PC-3 (cell line): Measurements from ENCODE around the gene PLSCR1. TPM values are rescaled to one million over a fixed set of nuclear protein-coding genes. Genes with fewer than 3 reads are reported as not detected.

ENCODE experiments used
- ATAC-seq: fragments of 200-7000 bp; cut with Tn5 transposase; 2 replicates; pipeline ENCODE4 v1.9.1; 2020; ENCODE audit warnings: mild to moderate bottlenecking, moderate library complexity
- BruUV-seq: library from RNA; stranded (reverse); fragments of 400-500 nt; replicated peaks from 2 replicates; lab custom pipeline; 2021; lab: Mats Ljungman, UMichigan
- CTCF ChIA-PET: fragments of 300-600 bp; sonication (Branson Sonifier 250); formaldehyde crosslinking; loops from one replicate; lab custom pipeline; 2022; ENCODE audit warnings: antibody characterized with exemption; lab: Charles Lee
- POLR2A ChIA-PET: fragments of 300-600 bp; sonication (Branson Sonifier 250); formaldehyde crosslinking; loops from one replicate; lab custom pipeline; 2022; ENCODE audit warnings: antibody characterized with exemption; ENCODE audit not compliant: unreplicated experiment; lab: Charles Lee
- DNase-seq: peaks from one replicate; pipeline ENCODE4 v3.0.0-alpha.2; 2015
- H2AFZ ChIP-seq: fragments of 300-600 bp; sonication (generic); 2 replicates; pipeline ENCODE4 v1.6.0; 2016; ENCODE audit warnings: antibody characterized with exemption, low read length
- H3F3A ChIP-seq: fragments of 300-600 bp; sonication (generic); one replicate; pipeline ENCODE4 v1.6.0; 2017; ENCODE audit warnings: antibody characterized with exemption, low read length, control low read depth, mild to moderate bottlenecking; ENCODE audit not compliant: unreplicated experiment
- H3K27ac ChIP-seq: fragments of 300-600 bp; sonication (generic); 2 replicates; pipeline ENCODE4 v1.5.1; 2016; ENCODE audit warnings: mild to moderate bottlenecking, low read length
- H3K27me3 ChIP-seq: fragments of 300-600 bp; sonication (generic); 2 replicates; pipeline ENCODE4 v1.6.1; 2016; ENCODE audit warnings: low read length, mixed read lengths
- H3K36me3 ChIP-seq: fragments of 300-600 bp; sonication (generic); 2 replicates; pipeline ENCODE4 v1.6.1; 2016; ENCODE audit warnings: low read depth, mixed run types, low read length, mixed read lengths
- H3K4me1 ChIP-seq: fragments of 300-600 bp; sonication (generic); 2 replicates; pipeline ENCODE4 v1.5.1; 2016; ENCODE audit warnings: low read length; ENCODE audit not compliant: insufficient read depth
- H3K4me2 ChIP-seq: fragments of 300-600 bp; sonication (generic); 2 replicates; pipeline ENCODE4 v1.6.0; 2016; ENCODE audit warnings: low read length
- H3K4me3 ChIP-seq: fragments of 300-600 bp; sonication (generic); 2 replicates; pipeline ENCODE4 v1.5.1; 2016; ENCODE audit warnings: mild to moderate bottlenecking, low read length, mixed read lengths
- H3K79me2 ChIP-seq: fragments of 300-600 bp; sonication (generic); 2 replicates; pipeline ENCODE4 v1.6.1; 2017; ENCODE audit warnings: low read length, mixed read lengths
- H3K9ac ChIP-seq: fragments of 300-600 bp; sonication (generic); 2 replicates; pipeline ENCODE4 v1.6.0; 2016; ENCODE audit warnings: mild to moderate bottlenecking, low read length
- H3K9me2 ChIP-seq: fragments of 300-600 bp; sonication (generic); replicated peaks from 2 replicates; pipeline ENCODE4 v1.6.1; 2016; ENCODE audit warnings: mixed run types, low read length, mixed read lengths
- H3K9me3 ChIP-seq: fragments of 300-600 bp; sonication (generic); 2 replicates; pipeline ENCODE4 v1.6.1; 2016; ENCODE audit warnings: low read length, mixed read lengths
- H4K20me1 ChIP-seq: fragments of 300-600 bp; sonication (generic); 2 replicates; pipeline ENCODE4 v1.6.1; 2016; ENCODE audit warnings: low read length, mixed read lengths
- EZH2 ChIP-seq: fragments of 300-600 bp; sonication (generic); IDR thresholded peaks from one replicate; pipeline ENCODE4 v1.6.1; 2017; ENCODE audit warnings: antibody characterized with exemption, mild to moderate bottlenecking, low read length; ENCODE audit not compliant: unreplicated experiment
- EZH2phosphoT487 ChIP-seq: fragments of 300-600 bp; sonication (generic); IDR thresholded peaks from 2 replicates; pipeline ENCODE4 v1.6.1; 2018; ENCODE audit warnings: mild to moderate bottlenecking, antibody characterized with exemption, low read length, borderline replicate concordance
- intact Hi-C: fragments of 100-400 bp; cut with micrococcal nuclease; formaldehyde crosslinking; loops from 2 replicates; pipeline ENCODE4 v1.9.0; 2023
- total RNA-seq: library from RNA; depleted of rRNA; stranded (reverse); fragments of >200 nt; gene quantifications from 2 replicates; pipeline ENCODE4 v1.2.3, GENCODE V29; 2014
- TF ChIP-seq, protein P1 (sequence below): fragments of 300-600 bp; sonication (generic); conservative IDR thresholded peaks from 2 replicates; pipeline ENCODE4 v1.5.1; 2017; ENCODE audit warnings: antibody characterized with exemption, low read depth, mild to moderate bottlenecking, low read length

Gene PLSCR1
- total RNA-seq, 1 experiment from 2014 or later, result 48.8 TPM

DNA sequence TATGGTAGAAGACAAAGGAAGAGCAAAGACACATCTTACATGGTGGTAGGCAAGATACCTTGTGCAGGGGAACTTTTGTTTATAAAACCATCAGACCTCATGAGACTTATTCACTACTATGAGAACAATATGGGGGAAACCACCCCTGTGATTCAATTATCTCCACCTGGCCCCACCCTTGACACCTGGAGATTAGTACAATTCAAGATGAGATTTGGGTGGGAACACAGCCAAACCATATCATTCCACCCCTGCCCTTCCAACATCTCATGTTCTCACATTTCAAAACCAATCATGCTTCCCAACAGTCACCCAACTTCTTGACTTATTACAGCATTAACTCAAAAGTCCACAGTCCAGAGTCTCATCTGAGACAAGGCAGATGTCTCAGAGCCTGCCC lies 21.7 kb upstream of the PLSCR1 start:
- Histone ChIP-seq H2AFZ (no peak overlapping the region), H4K20me1 (no peaks in the 10 kb centered on the region), H3K27me3 (no peaks in the 10 kb centered on the region), H3K4me3 (no peak overlapping the region), H3K4me2 (no peak overlapping the region), H3K27ac (no peak overlapping the region), H3K4me1 (peaks cover 7% of the 10 kb centered on the region), H3K9ac (no peak overlapping the region), H3K36me3 (no peaks in the 10 kb centered on the region), H3K9me3 (no peaks in the 10 kb centered on the region), H3F3A (no peaks in the 10 kb centered on the region), H3K79me2 (no peaks in the 10 kb centered on the region), H3K9me2 (no peaks in the 10 kb centered on the region)
- POLR2A ChIA-PET, result no interaction called here
- ATAC-seq (no peak), DNase-seq (no peak)
- intact Hi-C loops, result no loop called here
- TF ChIP-seq EZH2phosphoT487 (no peak), EZH2 (no peak)
- TF ChIP-seq, protein P1, sequence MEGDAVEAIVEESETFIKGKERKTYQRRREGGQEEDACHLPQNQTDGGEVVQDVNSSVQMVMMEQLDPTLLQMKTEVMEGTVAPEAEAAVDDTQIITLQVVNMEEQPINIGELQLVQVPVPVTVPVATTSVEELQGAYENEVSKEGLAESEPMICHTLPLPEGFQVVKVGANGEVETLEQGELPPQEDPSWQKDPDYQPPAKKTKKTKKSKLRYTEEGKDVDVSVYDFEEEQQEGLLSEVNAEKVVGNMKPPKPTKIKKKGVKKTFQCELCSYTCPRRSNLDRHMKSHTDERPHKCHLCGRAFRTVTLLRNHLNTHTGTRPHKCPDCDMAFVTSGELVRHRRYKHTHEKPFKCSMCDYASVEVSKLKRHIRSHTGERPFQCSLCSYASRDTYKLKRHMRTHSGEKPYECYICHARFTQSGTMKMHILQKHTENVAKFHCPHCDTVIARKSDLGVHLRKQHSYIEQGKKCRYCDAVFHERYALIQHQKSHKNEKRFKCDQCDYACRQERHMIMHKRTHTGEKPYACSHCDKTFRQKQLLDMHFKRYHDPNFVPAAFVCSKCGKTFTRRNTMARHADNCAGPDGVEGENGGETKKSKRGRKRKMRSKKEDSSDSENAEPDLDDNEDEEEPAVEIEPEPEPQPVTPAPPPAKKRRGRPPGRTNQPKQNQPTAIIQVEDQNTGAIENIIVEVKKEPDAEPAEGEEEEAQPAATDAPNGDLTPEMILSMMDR, result no peak
- BruUV-seq, result no TSS peak
- CTCF ChIA-PET, result no interaction called here

DNA sequence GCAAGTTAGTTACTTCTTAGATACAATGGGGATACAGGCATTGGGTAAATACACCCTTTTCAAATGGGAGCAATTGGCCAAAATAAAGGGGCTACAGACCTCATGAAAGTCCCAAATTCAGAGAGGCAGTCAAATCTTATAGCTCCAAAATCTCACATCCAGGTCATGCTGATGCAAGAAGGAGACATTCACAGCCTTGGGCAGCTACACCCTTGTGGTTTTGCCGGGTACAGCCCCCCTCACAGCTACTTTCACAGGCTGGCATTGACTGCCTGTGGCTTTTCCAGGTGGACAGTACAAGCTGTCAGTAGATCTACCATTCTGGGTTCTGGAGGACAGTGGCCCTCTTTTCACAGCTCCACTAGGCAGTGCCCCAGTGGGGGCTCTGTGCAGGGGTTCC lies 17.5 kb upstream of the PLSCR1 start:
- intact Hi-C loops, result no loop called here
- H3K4me2 ChIP-seq, result no peak overlapping the region
- DNase-seq, result no peak
- no peak overlapping the region for H3K4me3 ChIP-seq
- H3K27me3 ChIP-seq, result no peaks in the 10 kb centered on the region
- no peaks in the 10 kb centered on the region for H3F3A ChIP-seq
- no peak overlapping the region for H3K27ac ChIP-seq
- H3K36me3 ChIP-seq, result no peaks in the 10 kb centered on the region
- BruUV-seq, result no TSS peak
- no peak overlapping the region for H2AFZ ChIP-seq
- ChIA-PET CTCF (no interaction called here), POLR2A (no interaction called here)
- no peaks in the 10 kb centered on the region for H3K79me2 ChIP-seq
- no peaks in the 10 kb centered on the region for H3K9me2 ChIP-seq
- H3K9ac ChIP-seq, result no peak overlapping the region
- H4K20me1 ChIP-seq, result no peaks in the 10 kb centered on the region
- TF ChIP-seq EZH2 (no peak), EZH2phosphoT487 (no peak)
- TF ChIP-seq, protein P1, result no peak
- H3K9me3 ChIP-seq, result no peaks in the 10 kb centered on the region
- no peak for ATAC-seq
- no peaks in the 10 kb centered on the region for H3K4me1 ChIP-seq

DNA sequence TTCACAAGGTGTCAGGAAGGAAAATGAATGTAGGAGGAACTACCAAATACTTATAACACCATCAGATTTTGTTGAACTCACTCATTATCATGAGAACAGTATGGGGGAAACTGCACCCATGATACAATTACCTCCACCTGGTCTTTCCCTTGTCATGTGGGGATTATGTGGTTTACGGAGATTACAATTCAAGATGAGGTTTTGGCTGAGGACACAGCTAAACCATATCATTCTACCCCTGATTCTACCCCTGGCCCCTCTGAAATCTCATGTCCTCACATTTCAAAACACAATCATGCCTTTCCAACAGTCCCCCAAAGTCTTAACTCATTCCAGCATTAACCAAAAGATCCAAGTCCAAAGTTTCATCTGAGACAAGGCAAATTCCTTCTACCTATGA lies 17.1 kb upstream of the PLSCR1 start:
- no peak for TF ChIP-seq EZH2
- TF ChIP-seq, protein P1, result no peak
- no peak for TF ChIP-seq EZH2phosphoT487
- CTCF ChIA-PET, result no interaction called here
- BruUV-seq, result TSS peak; percentile 87

More for the DNA sequence above, 17.1 kb upstream of the PLSCR1 start:
- POLR2A ChIA-PET, result no interaction called here
- Histone ChIP-seq H3K4me1 (no peaks in the 10 kb centered on the region), H4K20me1 (no peaks in the 10 kb centered on the region), H2AFZ (no peak overlapping the region), H3K4me2 (no peak overlapping the region), H3K9me2 (no peaks in the 10 kb centered on the region), H3K9me3 (no peaks in the 10 kb centered on the region), H3K27me3 (no peaks in the 10 kb centered on the region), H3K4me3 (no peak overlapping the region), H3F3A (no peaks in the 10 kb centered on the region), H3K79me2 (no peaks in the 10 kb centered on the region), H3K9ac (no peak overlapping the region), H3K36me3 (no peaks in the 10 kb centered on the region), H3K27ac (no peak overlapping the region)
- intact Hi-C loops, result no loop called here
- no peak for ATAC-seq
- no peak for DNase-seq
